AG08396 (cell line): Measurements from ENCODE around the gene LNPK.
"Not testable (repeated sequence)": the region's sequence is repeated elsewhere in the genome, so short reads cannot be mapped to it uniquely, and the experiment has no call there.

Source experiments
- DNase-seq: peaks from one replicate; pipeline ENCODE4 v3.0.0; 2012; ENCODE audit warnings: low spot score, mixed read lengths

The LNPK gene

GRCh38 chr2:176001916-176002687, at the start of gene LNPK:
Gene LNPK (minus strand): TSS chr2:176002267. CDS start chr2:175995584, 6,683 bp downstream.
- DNase-seq = peak; percentile 96

- no peak for DNase-seq
These were observed 37.3 kb upstream of the LNPK start for GRCh38 chr2:176039375-176039774.

- DNase-seq = no peak
These were observed 36.6 kb upstream of the LNPK start for GRCh38 chr2:176038694-176039093.

- no peak for DNase-seq
These were observed 33.1 kb upstream of the LNPK start for GRCh38 chr2:176035013-176035691.

- no peak for DNase-seq
These were observed 25.7 kb upstream of the LNPK start for GRCh38 chr2:176027806-176028205.

- no peak for DNase-seq
These were observed 23.9 kb upstream of the LNPK start for GRCh38 chr2:176025932-176026331.

- DNase-seq = no peak
These were observed 22.0 kb upstream of the LNPK start for GRCh38 chr2:176024083-176024482.

- DNase-seq = no peak
These were observed 20.0 kb upstream of the LNPK start for GRCh38 chr2:176022048-176022447.

GRCh38 chr2:176020400-176020799, 18.3 kb upstream of the LNPK start:
- no peak for DNase-seq

- DNase-seq = no peak
These were observed 16.6 kb upstream of the LNPK start for GRCh38 chr2:176018708-176019107.

GRCh38 chr2:176009445-176009844, 7.4 kb upstream of the LNPK start:
- no peak for DNase-seq

- DNase-seq = no peak
These were observed 2.9 kb upstream of the LNPK start for GRCh38 chr2:176004934-176005333.

GRCh38 chr2:176003958-176004357, 1.9 kb upstream of the LNPK start:
- no peak for DNase-seq

GRCh38 chr2:176002688-176003210, 682 bp upstream of the LNPK start:
- DNase-seq = peak; percentile 27

GRCh38 chr2:176001281-176001915, 669 bp downstream of the LNPK start:
- peak; percentile 27 for DNase-seq

GRCh38 chr2:175999283-175999819, 2.7 kb downstream of the LNPK start:
- DNase-seq = no peak

- no peak for DNase-seq
These were observed 12.0 kb downstream of the LNPK start for GRCh38 chr2:175990099-175990498.

- not testable (repeated sequence) for DNase-seq
These were observed 14.9 kb downstream of the LNPK start for GRCh38 chr2:175987126-175987525.

GRCh38 chr2:175984846-175985245, 17.2 kb downstream of the LNPK start:
- DNase-seq = no peak

GRCh38 chr2:175981551-175981950, 20.5 kb downstream of the LNPK start:
- no peak for DNase-seq

- no peak for DNase-seq
These were observed 25.5 kb downstream of the LNPK start for GRCh38 chr2:175976391-175977157.

GRCh38 chr2:175973373-175973772, 28.7 kb downstream of the LNPK start:
- no peak for DNase-seq
